ENCODE measurements around the gene RAI14.

Gene RAI14

GRCh38 chr5:34866989-34867471, 210.9 kb downstream of the RAI14 start:
- no peak for DNase-seq

- no peak for DNase-seq
Observed at GRCh38 chr5:34867660-34868059, 211.5 kb downstream of the RAI14 start.

- DNase-seq = no peak
Observed at GRCh38 chr5:34868791-34869190, 212.7 kb downstream of the RAI14 start.

GRCh38 chr5:34869256-34869655, 213.1 kb downstream of the RAI14 start:
- no peak for DNase-seq

- DNase-seq = no peak
Observed at GRCh38 chr5:34870382-34870781, 214.3 kb downstream of the RAI14 start.

GRCh38 chr5:34876275-34876674, 220.1 kb downstream of the RAI14 start:
- no peak for DNase-seq

GRCh38 chr5:34881246-34881645, 225.1 kb downstream of the RAI14 start:
- no peak for DNase-seq
